IPS-20b (cell line): ENCODE results near the gene OR10G3.
"Not testable (repeated sequence)": the region's sequence is repeated elsewhere in the genome, so short reads cannot be mapped to it uniquely, and the experiment has no call there.

Experiments used
- H3K27ac ChIP-seq: one replicate; pipeline ENCODE4 v1.5.1; 2013; ENCODE audit warnings: low read length
- H3K27me3 ChIP-seq: 2 replicates; pipeline ENCODE4 v1.6.1; 2013; ENCODE audit warnings: mild to moderate bottlenecking, low read length, inconsistent platforms; ENCODE audit not compliant: insufficient read depth
- H3K36me3 ChIP-seq: 2 replicates; pipeline ENCODE4 v1.6.1; 2013; ENCODE audit warnings: low read depth, mild to moderate bottlenecking, inconsistent platforms, low read length, moderate library complexity; ENCODE audit not compliant: insufficient read depth
- H3K4me1 ChIP-seq: 2 replicates; pipeline ENCODE4 v1.6.1; 2013; ENCODE audit warnings: mild to moderate bottlenecking, control low read depth, inconsistent platforms, low read length, moderate library complexity; ENCODE audit not compliant: insufficient read depth
- H3K4me3 ChIP-seq: 2 replicates; pipeline ENCODE4 v1.5.1; 2013; ENCODE audit warnings: mild to moderate bottlenecking, low read length, inconsistent platforms
- H3K9ac ChIP-seq: 2 replicates; pipeline ENCODE4 v1.6.1; 2013; ENCODE audit warnings: low read depth, mild to moderate bottlenecking, inconsistent platforms, low read length, moderate library complexity
- H3K9me3 ChIP-seq: 2 replicates; pipeline ENCODE4 v1.6.1; 2013; ENCODE audit warnings: mild to moderate bottlenecking, low read depth, low read length, inconsistent platforms; ENCODE audit not compliant: insufficient read depth

The OR10G3 gene, protein sequence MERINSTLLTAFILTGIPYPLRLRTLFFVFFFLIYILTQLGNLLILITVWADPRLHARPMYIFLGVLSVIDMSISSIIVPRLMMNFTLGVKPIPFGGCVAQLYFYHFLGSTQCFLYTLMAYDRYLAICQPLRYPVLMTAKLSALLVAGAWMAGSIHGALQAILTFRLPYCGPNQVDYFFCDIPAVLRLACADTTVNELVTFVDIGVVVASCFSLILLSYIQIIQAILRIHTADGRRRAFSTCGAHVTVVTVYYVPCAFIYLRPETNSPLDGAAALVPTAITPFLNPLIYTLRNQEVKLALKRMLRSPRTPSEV

GRCh38 chr14:21579976-21580375, at the start of gene OR10G3:
Gene OR10G3, minus strand, starts transcription at chr14:21580076. Its CDS starts 9,332 bp downstream, at chr14:21570744.
- Histone ChIP-seq H3K9ac (no peak within 1 kb of the TSS), H3K27me3 (no peaks in the 10 kb centered on the region), H3K9me3 (no peaks in the 10 kb centered on the region), H3K36me3 (no peaks in the 10 kb centered on the region), H3K27ac (no peak within 1 kb of the TSS), H3K4me1 (no peaks in the 10 kb centered on the region), H3K4me3 (no peak within 1 kb of the TSS)

DNA sequence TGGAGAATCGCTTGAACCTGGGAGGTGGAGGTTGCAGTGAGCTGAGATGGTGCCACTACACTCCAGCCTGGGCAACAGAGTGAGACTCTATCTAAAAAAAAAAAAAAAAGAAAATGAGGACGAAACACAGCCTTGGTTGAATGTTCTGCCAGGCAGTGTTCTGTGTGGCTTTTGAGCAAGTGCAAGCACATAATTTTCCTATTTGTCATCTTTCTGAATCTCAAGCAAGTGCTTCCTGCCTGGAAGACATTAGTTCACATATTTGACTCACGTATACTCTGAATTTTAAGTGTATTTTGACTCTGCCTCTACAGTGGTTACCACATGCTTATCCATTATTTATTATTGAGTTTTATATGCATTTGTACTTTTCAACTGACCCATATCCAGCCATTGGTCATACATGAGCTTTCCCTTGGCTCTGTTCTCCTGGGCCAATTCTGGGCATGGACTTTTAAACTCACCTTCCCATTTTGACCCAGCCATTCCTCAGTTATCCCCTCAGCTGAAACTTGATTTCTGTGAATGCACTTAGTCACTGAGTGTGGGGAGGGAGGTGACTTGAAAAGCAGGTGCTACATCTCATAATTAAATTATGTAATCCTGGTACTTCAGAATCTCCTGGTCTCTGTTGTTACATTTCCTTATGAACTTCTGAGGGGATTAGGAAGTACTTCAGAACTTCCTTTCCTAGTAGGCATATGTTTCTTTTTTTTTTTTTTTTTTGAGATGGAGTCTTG, 46.8 kb upstream of the OR10G3 start:
- Histone ChIP-seq H3K9ac (no peak overlapping the region), H3K36me3 (no peaks in the 10 kb centered on the region), H3K9me3 (no peaks in the 10 kb centered on the region), H3K4me3 (no peak overlapping the region), H3K4me1 (no peaks in the 10 kb centered on the region), H3K27ac (no peak overlapping the region), H3K27me3 (no peaks in the 10 kb centered on the region)

- H3K27ac ChIP-seq = no peak overlapping the region
- H3K4me1 ChIP-seq = peaks cover 3% of the 10 kb centered on the region; the same call in 1 of the 2 replicates
- H3K27me3 ChIP-seq = no peaks in the 10 kb centered on the region
- H3K4me3 ChIP-seq = no peak overlapping the region
- no peaks in the 10 kb centered on the region for H3K36me3 ChIP-seq
- no peaks in the 10 kb centered on the region for H3K9me3 ChIP-seq
- no peak overlapping the region for H3K9ac ChIP-seq
Observed at GRCh38 chr14:21617614-21618013, 37.7 kb upstream of the OR10G3 start.

DNA sequence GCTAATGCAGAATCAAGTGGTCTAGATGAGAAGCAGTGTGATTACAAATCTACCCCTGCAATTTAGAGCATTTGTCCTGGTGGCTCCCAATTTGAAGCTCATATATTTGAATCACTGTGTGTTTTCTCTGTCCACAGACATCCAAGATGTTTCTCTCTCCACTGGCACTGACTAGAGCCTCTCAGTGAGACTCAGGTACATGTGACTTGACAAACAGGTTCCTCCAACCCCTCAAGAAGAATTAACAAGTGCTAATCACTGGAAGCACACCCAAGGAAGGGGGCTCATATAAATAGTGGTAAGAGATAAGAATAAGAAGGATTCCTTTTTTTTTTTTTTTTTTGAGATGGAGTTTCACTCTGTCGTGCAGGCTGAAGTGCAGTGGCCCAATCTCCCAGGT, 34.4 kb upstream of the OR10G3 start:
- Histone ChIP-seq H3K4me3 (no peak overlapping the region), H3K27me3 (no peaks in the 10 kb centered on the region), H3K27ac (no peak overlapping the region)

GRCh38 chr14:21612324-21612723, 32.4 kb upstream of the OR10G3 start:
- no peak overlapping the region for H3K9ac ChIP-seq
- H3K9me3 ChIP-seq = no peaks in the 10 kb centered on the region
- no peaks in the 10 kb centered on the region for H3K36me3 ChIP-seq
- H3K4me3 ChIP-seq = no peak overlapping the region
- H3K4me1 ChIP-seq = peaks cover 1% of the 10 kb centered on the region; the same call in 1 of the 2 replicates
- no peaks in the 10 kb centered on the region for H3K27me3 ChIP-seq
- no peak overlapping the region for H3K27ac ChIP-seq

More for the DNA sequence above, 34.4 kb upstream of the OR10G3 start:
- Histone ChIP-seq H3K36me3 (no peaks in the 10 kb centered on the region), H3K4me1 (peaks cover 3% of the 10 kb centered on the region; the same call in 1 of the 2 replicates), H3K9ac (no peak overlapping the region), H3K9me3 (no peaks in the 10 kb centered on the region)

DNA sequence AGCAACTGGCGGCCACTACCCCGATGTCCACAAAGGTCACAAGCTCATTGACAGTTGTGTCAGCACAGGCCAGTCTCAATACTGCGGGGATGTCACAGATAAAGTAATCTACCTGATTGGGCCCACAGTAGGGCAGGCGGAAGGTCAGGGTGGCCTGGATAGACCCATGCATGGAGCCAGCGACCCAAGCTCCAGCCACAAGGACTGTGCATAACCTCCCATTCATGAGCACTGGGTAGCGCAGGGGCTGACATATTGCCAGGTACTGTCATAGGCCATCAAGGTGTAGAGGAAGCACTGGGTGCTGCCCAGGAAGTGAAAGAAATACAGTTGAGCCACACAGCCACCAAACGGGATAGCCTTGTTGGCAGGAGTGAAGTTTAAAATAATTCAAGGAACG, 22.3 kb upstream of the OR10G3 start:
- not testable (repeated sequence) for H3K4me3 ChIP-seq, H3K9ac ChIP-seq, H3K36me3 ChIP-seq, H3K9me3 ChIP-seq, H3K27ac ChIP-seq, H3K27me3 ChIP-seq, H3K4me1 ChIP-seq

- Histone ChIP-seq H3K27me3 (no peaks in the 10 kb centered on the region), H3K27ac (no peak overlapping the region), H3K36me3 (no peaks in the 10 kb centered on the region), H3K9ac (no peak overlapping the region), H3K9me3 (peaks cover 15% of the 10 kb centered on the region), H3K4me1 (no peaks in the 10 kb centered on the region), H3K4me3 (no peak overlapping the region)
Observed at GRCh38 chr14:21589317-21589716, 9.4 kb upstream of the OR10G3 start.

- Histone ChIP-seq H3K4me1 (no peaks in the 10 kb centered on the region), H3K9me3 (peaks cover 6% of the 10 kb centered on the region; the same call in 1 of the 2 replicates), H3K27ac (no peak overlapping the region), H3K4me3 (no peak overlapping the region), H3K36me3 (no peaks in the 10 kb centered on the region), H3K27me3 (no peaks in the 10 kb centered on the region), H3K9ac (no peak overlapping the region)
Observed at GRCh38 chr14:21575661-21576060, 4.2 kb downstream of the OR10G3 start.

DNA sequence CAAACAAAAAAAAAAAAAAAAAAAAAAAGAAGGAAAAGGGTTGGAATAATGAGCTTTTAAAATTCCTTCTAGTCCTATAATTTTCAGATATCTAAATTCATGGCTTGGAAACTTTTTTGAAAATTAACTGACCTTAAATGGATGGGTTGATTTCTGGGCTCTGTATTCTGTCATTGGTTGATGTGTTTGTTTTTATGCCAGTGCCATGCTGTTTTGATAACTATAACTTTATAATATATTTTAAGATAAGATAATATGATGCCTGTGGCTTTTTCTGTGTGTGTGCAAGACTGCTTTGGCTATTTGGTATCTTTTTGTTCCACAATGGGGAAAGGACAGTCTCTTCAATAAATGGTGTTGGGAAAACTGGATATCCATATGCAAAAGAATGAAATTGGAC, 7.3 kb downstream of the OR10G3 start:
- Histone ChIP-seq H3K4me3 (no peak overlapping the region), H3K9me3 (peaks cover 6% of the 10 kb centered on the region; the same call in 1 of the 2 replicates), H3K36me3 (no peaks in the 10 kb centered on the region)

DNA sequence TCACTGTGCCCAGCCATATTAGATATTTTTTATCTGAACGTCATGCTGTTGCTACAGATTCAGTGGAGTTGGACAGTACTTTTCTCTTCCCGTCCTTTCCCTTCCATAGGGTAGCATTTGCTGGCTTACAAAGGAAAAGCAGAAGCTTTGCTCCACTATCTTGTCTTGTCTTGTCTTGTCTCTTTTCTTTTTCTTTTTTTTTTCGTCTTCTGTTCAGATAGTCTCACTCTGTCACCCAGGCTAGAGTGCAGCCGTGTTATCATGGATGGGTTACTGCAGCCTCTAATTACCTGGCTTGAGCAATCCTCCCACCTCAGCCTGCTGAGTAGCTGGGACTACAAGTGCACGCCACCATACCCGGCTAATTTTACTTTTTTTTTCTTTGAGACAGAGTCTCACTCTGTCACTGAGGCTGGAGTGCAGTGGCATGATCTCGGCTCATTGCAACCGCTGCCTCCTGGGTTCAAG, 21.1 kb downstream of the OR10G3 start:
- no peaks in the 10 kb centered on the region for H3K27me3 ChIP-seq
- H3K9ac ChIP-seq = peak overlapping the region; percentile 52; the same call in 1 of the 2 replicates
- no peak overlapping the region for H3K4me3 ChIP-seq
- peak overlapping the region; percentile 7 for H3K27ac ChIP-seq
- no peaks in the 10 kb centered on the region for H3K9me3 ChIP-seq
- peaks cover 13% of the 10 kb centered on the region; the same call in 1 of the 2 replicates for H3K4me1 ChIP-seq
- H3K36me3 ChIP-seq = no peaks in the 10 kb centered on the region

More for the DNA sequence above, 7.3 kb downstream of the OR10G3 start:
- H3K4me1 ChIP-seq = no peaks in the 10 kb centered on the region
- H3K27me3 ChIP-seq = no peaks in the 10 kb centered on the region
- H3K9ac ChIP-seq = no peak overlapping the region
- no peak overlapping the region for H3K27ac ChIP-seq

- Histone ChIP-seq H3K27me3 (no peaks in the 10 kb centered on the region), H3K27ac (peak overlapping the region; percentile 92), H3K9me3 (no peaks in the 10 kb centered on the region), H3K4me3 (peak overlapping the region; percentile 36; the same call in 1 of the 2 replicates), H3K4me1 (peaks cover 22% of the 10 kb centered on the region; the same call in 1 of the 2 replicates), H3K36me3 (no peaks in the 10 kb centered on the region), H3K9ac (peak overlapping the region; percentile 79; the same call in 1 of the 2 replicates)
Observed at GRCh38 chr14:21557084-21557901, 22.6 kb downstream of the OR10G3 start.
